Heart right ventricle (tissue), 16 donors: ENCODE results near the gene TRIM2. TPM values are rescaled to one million over a fixed set of nuclear protein-coding genes. Genes with fewer than 3 reads are reported as not detected.

Source experiments
- ATAC-seq, 8 donors: fragments of 200-7000 bp; cut with Tn5 transposase; one replicate each; pipeline ENCODE4 v1.9.1; 2020; ENCODE audit warnings: mild to moderate bottlenecking in 8 of 8, moderate library complexity in 8 of 8, moderate number of reproducible peaks in 1 of 8
- DNase-seq, 2 donors: peaks; one replicate each; pipeline ENCODE4 v3.0.0-alpha.2; 2020
- H3K27ac ChIP-seq, 10 donors: fragments of 200-600 bp; sonication (generic) in 2 of 10; one replicate each; pipeline versions ENCODE4 v1.5.0 to v1.8.0; 2020 to 2022; ENCODE audit warnings: mild to moderate bottlenecking in 3 of 10
- H3K27me3 ChIP-seq, 7 donors: fragments of 200-600 bp; one replicate each; pipeline ENCODE4 v1.8.0; 2021 to 2022; ENCODE audit warnings: mild to moderate bottlenecking in 2 of 7
- H3K36me3 ChIP-seq, 9 donors: fragments of 200-600 bp; sonication (generic) in 1 of 9; one replicate each; pipeline versions ENCODE4 v1.5.0 to v1.8.0; 2020 to 2022; ENCODE audit warnings: mild to moderate bottlenecking in 2 of 9
- H3K4me1 ChIP-seq, 9 donors: fragments of 200-600 bp; sonication (generic) in 1 of 9; one replicate each; pipeline versions ENCODE4 v1.5.0 to v1.8.0; 2020 to 2022; ENCODE audit warnings: mild to moderate bottlenecking in 4 of 9
- H3K4me3 ChIP-seq, 10 donors: fragments of 200-600 bp; sonication (generic) in 2 of 10; one replicate each; pipeline versions ENCODE4 v1.5.0 to v1.8.0; 2020 to 2022; ENCODE audit warnings: mild to moderate bottlenecking in 7 of 10, moderate library complexity in 2 of 10
- H3K9me3 ChIP-seq, 11 donors: fragments of 200-600 bp in 10 of 11; sonication (generic) in 2 of 11; one replicate each; pipeline versions ENCODE4 v1.5.0 to v1.8.0; 2013 to 2022; ENCODE audit warnings: mild to moderate bottlenecking in 2 of 11, control low read depth in 1 of 11, moderate library complexity in 1 of 11
- WGBS, 2 donors: extraction: QIAGEN DNeasy Blood & Tissue Kit; methylation state at CpG; one replicate each; pipeline ENCODE4 v1.1.7; 2013; ENCODE audit warnings: inconsistent platforms in 1 of 2; 5-methylcytosine and 5-hydroxymethylcytosine counted together
- intact Hi-C, 10 donors: fragments of 100-400 bp; cut with DNase I; formaldehyde crosslinking; loops; one replicate each; pipeline versions ENCODE4 v1.11.1 to v1.14.2; 2022
- long read RNA-seq, 3 donors: library from polyadenylated mRNA; unstranded; transcript quantifications; one replicate each; pipeline ENCODE4 v2.0.0, GENCODE V29; 2020 to 2021
- polyA plus RNA-seq, 2 donors: library from polyadenylated mRNA; stranded (reverse); fragments of 200-250 nt; gene quantifications; one replicate each; pipeline ENCODE4 v1.2.3, GENCODE V29; 2013
- total RNA-seq, 10 donors: library from RNA; stranded (reverse); fragmentation: NEBNext Ultra II Directional in 3 of 10; extraction: Animal tissue kit (Norgen Biotek cat#: 25700) in 3 of 10; gene quantifications; one replicate each; pipeline versions ENCODE4 v1.2.1 to v1.2.4, GENCODE V29; 2021 to 2023
- TF ChIP-seq, protein P1 (sequence below), 9 donors: fragments of 200-600 bp; sonication (generic) in 2 of 9; IDR thresholded peaks; one replicate each; pipeline versions ENCODE4 v1.5.0 to v1.8.0; 2021 to 2022; ENCODE audit warnings: antibody characterized with exemption in 9 of 9, mild to moderate bottlenecking in 5 of 9, moderate library complexity in 1 of 9
- donor health status: Arrhythmogenic right ventricular cardiomyopathy.
- donor health status: ischemic (EF 13 %, LVEDD 7.1; RV severe dilation, severe dysfunction).
- donor health status: healthy with polysubstance abuse.
- donor health status: DM: no; HTN: yes; CAD: no.
- donor health status: DM: no; HTN: no; CAD: no.
- donor health status: ischemic (EF 25% LVEDD 6.9; RV normal size, moderate dysfunction).
- donor health status: ischemic (EF 25% LVEDD 5.7; RV mildly dilated, moderate dysfunction).
- donor health status: healthy.
- donor health status: DM: yes; HTN: yes; CAD: no.
- donor health status: Ischemic cardiomyopathy.
- donor health status: ischemic (EF 35%, LVEDD 5.7; RV mildly dilated, moderate dysfunction).
- donor health status: nonischemic (EF 11% LVEDD 7.7; RV severe dilation, severe dysfunction).
- donor health status: DM: yes; HTN: yes; CAD: no.
- donor health status: PGD.
- donor health status: ischemic (EF 29% LVEDD 5.4; RV normal size, mild dysfunction).
- donor health status: nonischemic (EF 23%, LVEDD 6.1; RV moderate dilation, normal function).

Gene TRIM2
- total RNA-seq (10 to 100 TPM; 15.2 to 33.2 (median 20.7) TPM), polyA plus RNA-seq (1 to 10 TPM; 2.8 to 8.2 TPM)
- long read RNA-seq, donor 1, partial matches to known transcripts: 9 of 18 reads
- long read RNA-seq, donor 1, other reads (novel, unspliced or antisense): 9 of 18 reads
- long read RNA-seq, donor 2, partial matches to known transcripts: 4 of 12 reads
- long read RNA-seq, donor 2, other reads (novel, unspliced or antisense): 7 of 12 reads
- long read RNA-seq, donor 3, partial matches to known transcripts: 4 of 26 reads
- long read RNA-seq, donor 3, other reads (novel, unspliced or antisense): 22 of 26 reads

DNA sequence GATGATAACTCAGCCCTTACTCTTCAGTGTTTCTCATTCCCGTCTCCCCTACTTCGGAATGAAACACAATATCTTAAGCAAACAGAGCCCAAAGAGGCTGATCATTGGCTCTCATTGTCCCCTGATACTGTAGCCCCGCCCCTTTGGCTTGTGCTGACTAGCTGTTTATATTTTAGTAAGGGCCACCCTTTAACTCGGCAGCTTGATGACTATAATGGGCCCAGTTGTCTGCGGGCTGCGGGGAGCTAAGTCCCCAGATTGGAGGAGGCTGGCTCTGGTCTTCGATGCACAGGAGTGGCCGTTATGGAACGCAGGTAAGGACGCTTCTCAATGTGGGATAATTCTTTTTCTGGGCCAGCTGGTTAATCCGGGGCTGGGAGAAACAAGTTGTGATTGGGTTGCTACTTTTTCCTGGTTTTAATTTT, at the start of gene TRIM2:
Gene TRIM2 (plus strand): TSS at position 197 of the 425 bp plus-strand sequence. CDS start 88 bp downstream, at position 285.
- ATAC-seq: peak; percentile 81 to 94 (median 88)
- Histone ChIP-seq H3K4me3 (peak within 1 kb of the TSS in 9 of 10 donors; percentile 22 to 50 (median 40)), H3K4me1 (peaks cover 0 to 32% (median 3%) of the 10 kb centered on the region in 9 donors), H3K27me3 (no peaks in the 10 kb centered on the region), H3K36me3 (no peaks in the 10 kb centered on the region), H3K9me3 (no peaks in the 10 kb centered on the region), H3K27ac (peak within 1 kb of the TSS in 6 of 10 donors; percentile 8 to 56 (median 37))
- TF ChIP-seq, protein P1, sequence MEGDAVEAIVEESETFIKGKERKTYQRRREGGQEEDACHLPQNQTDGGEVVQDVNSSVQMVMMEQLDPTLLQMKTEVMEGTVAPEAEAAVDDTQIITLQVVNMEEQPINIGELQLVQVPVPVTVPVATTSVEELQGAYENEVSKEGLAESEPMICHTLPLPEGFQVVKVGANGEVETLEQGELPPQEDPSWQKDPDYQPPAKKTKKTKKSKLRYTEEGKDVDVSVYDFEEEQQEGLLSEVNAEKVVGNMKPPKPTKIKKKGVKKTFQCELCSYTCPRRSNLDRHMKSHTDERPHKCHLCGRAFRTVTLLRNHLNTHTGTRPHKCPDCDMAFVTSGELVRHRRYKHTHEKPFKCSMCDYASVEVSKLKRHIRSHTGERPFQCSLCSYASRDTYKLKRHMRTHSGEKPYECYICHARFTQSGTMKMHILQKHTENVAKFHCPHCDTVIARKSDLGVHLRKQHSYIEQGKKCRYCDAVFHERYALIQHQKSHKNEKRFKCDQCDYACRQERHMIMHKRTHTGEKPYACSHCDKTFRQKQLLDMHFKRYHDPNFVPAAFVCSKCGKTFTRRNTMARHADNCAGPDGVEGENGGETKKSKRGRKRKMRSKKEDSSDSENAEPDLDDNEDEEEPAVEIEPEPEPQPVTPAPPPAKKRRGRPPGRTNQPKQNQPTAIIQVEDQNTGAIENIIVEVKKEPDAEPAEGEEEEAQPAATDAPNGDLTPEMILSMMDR (IDR thresholded peaks at IDR 0.05): no peak
- DNase-seq: peak; percentile 58 to 80
- intact Hi-C loops: loop anchor here in 6 of 10 donors (5.0 to 10.0 kb wide), 3 partner anchors 49 to 59 kb away; no protein-coding TSS in a partner anchor
- WGBS, 2 donors: 11 to 13% methylated on average over 11 of the region's 11 CpGs

DNA sequence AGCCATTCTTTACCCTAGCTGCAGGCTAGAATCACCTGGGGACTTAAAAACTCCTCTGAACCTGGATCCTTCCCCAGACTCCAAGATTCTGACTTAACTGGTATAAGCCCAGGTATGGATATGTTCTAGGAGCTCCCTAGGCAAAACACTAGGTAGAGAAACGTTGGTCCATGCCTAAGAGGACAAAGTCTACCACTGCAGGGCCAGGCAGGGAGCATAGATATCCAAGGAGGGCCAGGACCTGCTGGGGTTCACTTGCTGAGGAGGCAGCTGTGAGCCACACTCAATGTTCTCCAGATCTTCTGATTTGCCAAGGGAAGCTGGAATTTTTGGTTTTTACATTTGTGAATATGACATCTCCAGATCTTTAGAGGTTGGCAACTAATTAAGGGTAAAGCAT, 48.6 kb upstream of the TRIM2 start:
- intact Hi-C loops: loop anchor here in 3 of 10 donors (10.0 kb wide), 1 partner anchor 49 kb away; the partner anchor contains the start of gene TRIM2 (in 3 of the 3)
- TF ChIP-seq, protein P1 (IDR thresholded peaks at IDR 0.05): no peak
- DNase-seq: no peak
- Histone ChIP-seq H3K9me3 (no peaks in the 10 kb centered on the region), H3K27me3 (peaks cover 0 to 64% (median 21%) of the 10 kb centered on the region in 7 donors), H3K4me1 (peaks cover 0 to 37% (median 22%) of the 10 kb centered on the region in 9 donors), H3K4me3 (no peak overlapping the region), H3K36me3 (no peaks in the 10 kb centered on the region), H3K27ac (no peak overlapping the region)
- 66 to 81% methylated on average over 1 of the region's 1 CpG for WGBS, 2 donors
- ATAC-seq: no peak

DNA sequence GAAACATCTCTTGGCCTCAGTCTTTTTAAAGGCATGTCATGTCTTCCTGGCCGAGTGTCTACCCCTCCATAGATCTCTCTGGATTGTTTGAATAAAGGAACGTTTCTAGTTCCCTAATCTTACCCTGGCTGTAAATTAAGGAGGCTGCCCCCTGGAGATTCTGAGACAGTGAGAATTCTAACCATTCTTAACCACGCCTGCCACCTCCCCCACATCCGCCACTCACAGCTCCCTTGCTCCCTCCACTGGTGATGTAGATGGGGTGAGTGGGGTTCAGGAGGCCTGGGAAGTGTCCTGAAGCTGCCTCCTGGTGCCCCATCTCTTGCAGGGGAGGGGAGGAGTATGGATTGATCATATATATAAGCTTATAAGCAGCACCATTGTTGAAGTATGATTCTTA, 48.0 kb upstream of the TRIM2 start:
- H3K9me3 ChIP-seq: no peaks in the 10 kb centered on the region
- ATAC-seq (no peak), DNase-seq (no peak)
- no peak overlapping the region for H3K4me3 ChIP-seq
- TF ChIP-seq, protein P1 (IDR thresholded peaks at IDR 0.05): no peak
- 76 to 85% methylated on average over 4 of the region's 4 CpGs for WGBS, 2 donors
- H3K4me1 ChIP-seq: peaks cover 0 to 37% (median 22%) of the 10 kb centered on the region in 9 donors
- intact Hi-C loops: loop anchor here in 3 of 10 donors (10.0 kb wide), 1 partner anchor 49 kb away; the partner anchor contains the start of gene TRIM2 (in 3 of the 3)
- no peak overlapping the region for H3K27ac ChIP-seq
- peaks cover 0 to 62% (median 21%) of the 10 kb centered on the region in 7 donors for H3K27me3 ChIP-seq
- H3K36me3 ChIP-seq: no peaks in the 10 kb centered on the region

DNA sequence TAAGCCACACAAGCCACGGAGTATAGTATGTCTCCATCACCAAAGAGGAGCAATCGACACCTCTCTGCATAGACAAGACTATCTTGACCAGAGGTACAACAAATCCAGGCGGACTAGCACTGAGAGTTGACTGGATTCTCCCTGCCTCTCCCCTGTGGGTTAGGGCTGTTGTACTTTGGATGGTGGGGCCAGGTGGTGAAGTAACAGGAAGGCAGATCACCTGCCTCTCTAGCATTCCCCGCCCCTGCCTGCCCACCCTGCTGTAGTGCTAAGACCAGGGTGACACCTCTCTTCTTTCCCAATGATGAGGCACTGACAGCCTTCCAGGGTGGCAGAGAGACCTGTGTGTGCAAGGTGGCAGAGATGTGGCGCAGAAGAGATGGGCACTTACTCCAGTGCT, 47.5 kb upstream of the TRIM2 start:
- TF ChIP-seq, protein P1 (IDR thresholded peaks at IDR 0.05): no peak
- DNase-seq: no peak
- no peaks in the 10 kb centered on the region for H3K36me3 ChIP-seq
- peaks cover 0 to 36% (median 22%) of the 10 kb centered on the region in 9 donors for H3K4me1 ChIP-seq
- no peak overlapping the region for H3K27ac ChIP-seq
- WGBS, 2 donors: 89 to 91% methylated on average over 5 of the region's 5 CpGs
- H3K9me3 ChIP-seq: no peaks in the 10 kb centered on the region
- H3K4me3 ChIP-seq: no peak overlapping the region
- intact Hi-C loops: loop anchor here in 3 of 10 donors (10.0 kb wide), 1 partner anchor 48 kb away; the partner anchor contains the start of gene TRIM2 (in 3 of the 3)
- ATAC-seq: no peak
- H3K27me3 ChIP-seq: peaks cover 0 to 58% (median 21%) of the 10 kb centered on the region in 7 donors
